ENCODE data around the gene PSMG2. TPM values are rescaled to one million over a fixed set of nuclear protein-coding genes. Genes with fewer than 3 reads are reported as not detected.

Gene PSMG2
- total RNA-seq, 1 experiment from 2014 or later, result 84.3 TPM

- TF ChIP-seq SIN3A (IDR thresholded peaks at IDR 0.05; ENCODE audit: low read depth) (no peak), EZH2 (IDR thresholded peaks at IDR 0.05) (no peak), ZNF274 (IDR thresholded peaks at IDR 0.05; ENCODE audit: low read depth, low read length) (no peak), ZFX (IDR thresholded peaks at IDR 0.05) (no peak; the same call in 1 of the 2 replicates), FOSL1 (IDR thresholded peaks at IDR 0.05; ENCODE audit: low read depth) (no peak), CBX3 (IDR thresholded peaks at IDR 0.05; ENCODE audit: low read depth) (no peak), SRF (IDR thresholded peaks at IDR 0.05; ENCODE audit: low read depth) (no peak), POLR2A (IDR thresholded peaks at IDR 0.05; ENCODE audit: borderline replicate concordance, extremely low read depth, insufficient read depth, insufficient read length) (no peak), ELF1 (IDR thresholded peaks at IDR 0.05; ENCODE audit: borderline replicate concordance, low read depth) (no peak), POLR2AphosphoS5 (IDR thresholded peaks at IDR 0.05; ENCODE audit: low read depth, low read length) (no peak), YY1 (IDR thresholded peaks at IDR 0.05; ENCODE audit: extremely low read depth, insufficient replicate concordance, low read depth, low read length) (no peak), EGR1 (IDR thresholded peaks at IDR 0.05; ENCODE audit: low read depth) (no peak), RAD21 (IDR thresholded peaks at IDR 0.05; ENCODE audit: low read depth) (no peak), EZH2phosphoT487 (IDR thresholded peaks at IDR 0.05; ENCODE audit: borderline replicate concordance) (no peak), CEBPB (IDR thresholded peaks at IDR 0.05; ENCODE audit: low read depth) (no peak)
- TF ChIP-seq, protein P1, sequence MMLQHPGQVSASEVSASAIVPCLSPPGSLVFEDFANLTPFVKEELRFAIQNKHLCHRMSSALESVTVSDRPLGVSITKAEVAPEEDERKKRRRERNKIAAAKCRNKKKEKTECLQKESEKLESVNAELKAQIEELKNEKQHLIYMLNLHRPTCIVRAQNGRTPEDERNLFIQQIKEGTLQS (IDR thresholded peaks at IDR 0.05), result no peak
- TF ChIP-seq, protein P2, sequence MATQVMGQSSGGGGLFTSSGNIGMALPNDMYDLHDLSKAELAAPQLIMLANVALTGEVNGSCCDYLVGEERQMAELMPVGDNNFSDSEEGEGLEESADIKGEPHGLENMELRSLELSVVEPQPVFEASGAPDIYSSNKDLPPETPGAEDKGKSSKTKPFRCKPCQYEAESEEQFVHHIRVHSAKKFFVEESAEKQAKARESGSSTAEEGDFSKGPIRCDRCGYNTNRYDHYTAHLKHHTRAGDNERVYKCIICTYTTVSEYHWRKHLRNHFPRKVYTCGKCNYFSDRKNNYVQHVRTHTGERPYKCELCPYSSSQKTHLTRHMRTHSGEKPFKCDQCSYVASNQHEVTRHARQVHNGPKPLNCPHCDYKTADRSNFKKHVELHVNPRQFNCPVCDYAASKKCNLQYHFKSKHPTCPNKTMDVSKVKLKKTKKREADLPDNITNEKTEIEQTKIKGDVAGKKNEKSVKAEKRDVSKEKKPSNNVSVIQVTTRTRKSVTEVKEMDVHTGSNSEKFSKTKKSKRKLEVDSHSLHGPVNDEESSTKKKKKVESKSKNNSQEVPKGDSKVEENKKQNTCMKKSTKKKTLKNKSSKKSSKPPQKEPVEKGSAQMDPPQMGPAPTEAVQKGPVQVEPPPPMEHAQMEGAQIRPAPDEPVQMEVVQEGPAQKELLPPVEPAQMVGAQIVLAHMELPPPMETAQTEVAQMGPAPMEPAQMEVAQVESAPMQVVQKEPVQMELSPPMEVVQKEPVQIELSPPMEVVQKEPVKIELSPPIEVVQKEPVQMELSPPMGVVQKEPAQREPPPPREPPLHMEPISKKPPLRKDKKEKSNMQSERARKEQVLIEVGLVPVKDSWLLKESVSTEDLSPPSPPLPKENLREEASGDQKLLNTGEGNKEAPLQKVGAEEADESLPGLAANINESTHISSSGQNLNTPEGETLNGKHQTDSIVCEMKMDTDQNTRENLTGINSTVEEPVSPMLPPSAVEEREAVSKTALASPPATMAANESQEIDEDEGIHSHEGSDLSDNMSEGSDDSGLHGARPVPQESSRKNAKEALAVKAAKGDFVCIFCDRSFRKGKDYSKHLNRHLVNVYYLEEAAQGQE (IDR thresholded peaks at IDR 0.05; ENCODE audit: low read depth), result no peak
- ATAC-seq (no peak; the same call in 1 of the 2 replicates), DNase-seq (ENCODE audit: low read depth, low spot score) (no peak)
- H3K79me2 ChIP-seq (ENCODE audit: insufficient read depth, low read length), result peaks cover 25% of the 10 kb centered on the region
- RAD21 ChIA-PET (ENCODE audit: low non-redundant PET in 1 of 2, low total read pairs in 2 of 2, uncharacterized antibody in 2 of 2, unreplicated experiment in 2 of 2), result interaction anchor here in 1 of 2 experiments (0.7 kb wide), 1 partner anchor 266 kb away, joined by 4 read pairs; no protein-coding TSS in a partner anchor
- peak overlapping the region; percentile 20 for H2AFZ ChIP-seq (ENCODE audit: low read depth, low read length, poor library complexity, severe bottlenecking)
- H3K36me3 ChIP-seq (ENCODE audit: control insufficient read depth in 1 of 2, insufficient read depth in 2 of 2, low read length in 2 of 2), result no peaks in the 10 kb centered on the region
- no peaks in the 10 kb centered on the region for H3K9me3 ChIP-seq (ENCODE audit: control insufficient read depth in 1 of 2, insufficient read depth in 1 of 2, low read depth in 1 of 2, low read length in 2 of 2)
- H3K9ac ChIP-seq (ENCODE audit: low read length), result peak overlapping the region; percentile 74
- H4K20me1 ChIP-seq (ENCODE audit: insufficient read depth), result 0 out of 2 replicates have a peak, but pooled peaks cover 3% of the 10 kb centered on the region
- POLR2A ChIA-PET, result interaction anchor here (1.0 kb wide), 1 partner anchor 265 kb away, joined by 3 read pairs; no protein-coding TSS in a partner anchor
- intact Hi-C loops (cut with micrococcal nuclease), result loop anchor here (2.0 kb wide), 1 partner anchor 236 kb away; no protein-coding TSS in a partner anchor
- H3K27me3 ChIP-seq (ENCODE audit: insufficient read depth, low read length), result no peaks in the 10 kb centered on the region
- TSS peak; percentile 73 for BruUV-seq (replicated peaks)
- CTCF ChIA-PET, result interaction anchor here (1.1 to 2.9 kb wide), 3 partner anchors 264 to 375 kb away, joined by 3 to 26 read pairs (median 6); no protein-coding TSS in a partner anchor
- peak overlapping the region; percentile 83 for H3K4me2 ChIP-seq (ENCODE audit: low read length)
- H3K9me2 ChIP-seq (ENCODE audit: insufficient read depth), result no peaks in the 10 kb centered on the region
- peak overlapping the region; percentile 62 to 79 for H3K4me3 ChIP-seq (replicated peaks in 1 of 2; ENCODE audit: low read depth in 1 of 2, low read length in 2 of 2)
- H3K4me1 ChIP-seq (ENCODE audit: control insufficient read depth in 1 of 2, insufficient read depth in 2 of 2, low read length in 2 of 2), result peaks cover 5 to 28% of the 10 kb centered on the region in 2 experiments; a peak in 3 of 4 replicates
- H3K27ac ChIP-seq (ENCODE audit: low read depth, low read length), result peak overlapping the region; percentile 50
Measured at GRCh38 chr18:12658426-12659138, 44.3 kb upstream of the PSMG2 start.
